ENCODE measurements around the gene ATP6V1E1.
"Not testable (repeated sequence)": the region's sequence is repeated elsewhere in the genome, so short reads cannot be mapped to it uniquely, and the experiment has no call there.

Gene ATP6V1E1

DNA sequence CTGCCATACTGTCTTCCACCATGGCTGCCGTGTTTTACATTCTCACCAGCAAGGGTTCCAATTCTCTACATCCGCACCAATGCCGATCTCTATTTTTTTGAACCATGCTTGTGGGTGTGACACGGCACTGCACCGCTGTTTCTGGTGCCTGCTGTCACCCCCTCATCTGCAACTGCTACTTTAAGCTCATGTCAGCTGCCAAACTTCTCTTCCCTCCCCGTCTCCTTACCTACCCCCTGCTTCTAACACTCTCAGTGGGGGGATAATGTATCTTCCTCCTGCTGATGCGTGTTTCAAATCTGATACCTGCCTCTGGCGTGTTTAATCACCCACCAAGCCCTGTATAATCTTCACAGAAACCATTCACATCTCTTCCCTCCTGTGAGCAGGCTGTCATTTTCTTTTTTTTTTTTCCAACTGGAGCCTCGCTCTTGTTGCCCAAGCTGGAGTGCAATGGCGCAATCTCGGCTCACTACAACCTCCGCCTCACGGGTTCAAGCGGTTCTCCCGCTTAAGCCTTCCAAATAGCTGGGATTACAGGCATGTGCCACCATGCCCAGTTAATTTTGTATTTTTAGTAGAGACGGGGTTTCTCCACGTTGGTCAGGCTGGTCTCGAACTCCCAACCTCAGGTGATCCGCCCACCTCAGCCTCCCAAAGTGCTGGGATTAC lies 62.4 kb downstream of the ATP6V1E1 start:
- H3K9ac ChIP-seq (ENCODE audit: low read depth, low read length); H3K27ac ChIP-seq (ENCODE audit: low read depth, low read length); H3K4me3 ChIP-seq (ENCODE audit: low read depth, low read length); H3K27me3 ChIP-seq (ENCODE audit: control insufficient read depth, insufficient read depth, low read length); H3K36me3 ChIP-seq (ENCODE audit: control insufficient read depth, insufficient read depth, low read length); H3K9me3 ChIP-seq (ENCODE audit: control insufficient read depth, insufficient read depth, low read length): not testable (repeated sequence)
- H3K4me1 ChIP-seq (ENCODE audit: control insufficient read depth, insufficient read depth, low read length), result peaks cover 38% of the 10 kb centered on the region

DNA sequence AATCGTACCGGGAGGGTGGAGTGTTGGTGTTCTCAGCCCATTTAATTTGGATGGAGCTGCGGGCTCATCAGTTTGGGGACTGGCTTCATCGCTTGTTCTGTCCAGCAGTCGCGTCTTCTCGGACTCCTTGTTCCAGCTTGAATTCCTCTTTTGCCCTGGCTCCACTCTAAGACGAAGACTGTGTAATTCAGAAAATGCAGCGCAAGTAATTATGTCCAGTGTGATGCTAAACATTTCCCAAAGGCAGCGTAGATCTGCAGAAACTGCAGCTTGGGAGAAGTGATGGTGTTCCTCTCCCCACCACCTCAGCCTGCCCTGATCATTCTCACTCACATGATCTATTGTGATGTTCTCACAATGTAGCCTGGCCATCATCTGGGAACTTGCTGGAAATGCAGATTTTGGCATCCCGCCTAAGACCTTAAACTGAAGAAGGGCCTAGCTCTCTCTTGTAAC lies 64.6 kb downstream of the ATP6V1E1 start:
- no peak overlapping the region for H3K9ac ChIP-seq (ENCODE audit: low read depth, low read length)
- no peaks in the 10 kb centered on the region for H3K27me3 ChIP-seq (ENCODE audit: control insufficient read depth, insufficient read depth, low read length)
- H3K9me3 ChIP-seq (ENCODE audit: control insufficient read depth, insufficient read depth, low read length), result peaks cover 5% of the 10 kb centered on the region; the same call in 1 of the 2 replicates
- no peak overlapping the region for H3K4me3 ChIP-seq (ENCODE audit: low read depth, low read length)
- H3K36me3 ChIP-seq (ENCODE audit: control insufficient read depth, insufficient read depth, low read length), result peaks cover 14% of the 10 kb centered on the region
- no peak overlapping the region for H3K27ac ChIP-seq (ENCODE audit: low read depth, low read length)
- peaks cover 22% of the 10 kb centered on the region for H3K4me1 ChIP-seq (ENCODE audit: control insufficient read depth, insufficient read depth, low read length)

DNA sequence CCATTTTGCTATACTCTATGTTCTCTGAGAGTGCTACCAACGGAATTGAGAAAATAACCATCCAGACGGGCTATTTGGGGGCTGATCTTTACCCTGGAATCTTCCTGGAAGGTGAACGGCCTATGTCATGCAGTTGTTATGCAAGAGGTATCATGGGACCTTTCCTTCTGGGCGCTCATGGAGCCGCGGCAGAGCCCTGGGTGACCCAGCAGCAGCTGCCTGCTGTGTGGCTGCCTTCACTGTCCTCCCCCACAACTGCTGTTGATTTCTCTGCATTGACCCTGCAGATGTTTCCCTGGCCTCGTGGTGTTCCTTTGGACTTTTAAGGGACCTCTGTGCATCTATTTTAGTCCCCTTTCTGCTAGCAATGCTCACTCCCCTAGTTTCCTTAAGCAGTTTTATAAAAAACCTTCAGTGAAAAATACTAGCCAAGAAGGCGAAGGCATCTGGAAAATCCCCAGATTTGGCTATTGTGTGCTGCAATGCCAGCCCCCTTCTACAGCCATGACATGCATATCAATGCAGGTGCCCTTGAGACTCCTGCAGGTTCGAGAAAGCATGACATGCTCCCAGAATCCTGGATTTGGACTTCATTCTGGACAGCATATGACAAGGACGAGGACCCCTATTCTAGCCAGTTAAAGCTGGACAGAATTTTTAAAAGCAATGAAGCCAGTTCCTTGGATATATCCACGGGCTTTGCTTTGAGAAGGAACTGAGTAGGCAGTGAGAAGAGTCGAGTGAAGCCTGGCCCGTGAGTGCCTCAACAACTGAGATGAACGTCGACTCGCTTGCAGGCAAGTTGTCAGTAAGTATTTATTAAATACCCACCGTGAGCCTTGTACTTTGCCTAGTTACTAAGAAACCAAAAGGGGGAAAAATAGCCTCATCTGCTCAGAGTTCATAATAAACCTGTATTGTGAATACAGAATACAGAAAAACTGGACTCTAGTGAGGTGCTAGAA lies 65.4 kb downstream of the ATP6V1E1 start, which contains the start of gene SLC25A18:
Gene SLC25A18, plus strand, starts transcription at position 593 of the 965 bp plus-strand sequence. CDS start 16,447 bp downstream, outside the sequence.
- peak within 1 kb of the TSS; percentile 88 for H3K27ac ChIP-seq (ENCODE audit: low read depth, low read length)
- H3K9me3 ChIP-seq (ENCODE audit: control insufficient read depth, insufficient read depth, low read length), result peaks cover 5% of the 10 kb centered on the region; the same call in 1 of the 2 replicates
- H3K36me3 ChIP-seq (ENCODE audit: control insufficient read depth, insufficient read depth, low read length), result peaks cover 22% of the 10 kb centered on the region
- peak within 1 kb of the TSS; percentile 59 for H3K9ac ChIP-seq (ENCODE audit: low read depth, low read length)
- H3K27me3 ChIP-seq (ENCODE audit: control insufficient read depth, insufficient read depth, low read length), result no peaks in the 10 kb centered on the region
- H3K4me1 ChIP-seq (ENCODE audit: control insufficient read depth, insufficient read depth, low read length), result peaks cover 22% of the 10 kb centered on the region
- 0 out of 2 replicates have a peak within 1 kb of the TSS, but pooled peaks have one; percentile 3 for H3K4me3 ChIP-seq (ENCODE audit: low read depth, low read length)

DNA sequence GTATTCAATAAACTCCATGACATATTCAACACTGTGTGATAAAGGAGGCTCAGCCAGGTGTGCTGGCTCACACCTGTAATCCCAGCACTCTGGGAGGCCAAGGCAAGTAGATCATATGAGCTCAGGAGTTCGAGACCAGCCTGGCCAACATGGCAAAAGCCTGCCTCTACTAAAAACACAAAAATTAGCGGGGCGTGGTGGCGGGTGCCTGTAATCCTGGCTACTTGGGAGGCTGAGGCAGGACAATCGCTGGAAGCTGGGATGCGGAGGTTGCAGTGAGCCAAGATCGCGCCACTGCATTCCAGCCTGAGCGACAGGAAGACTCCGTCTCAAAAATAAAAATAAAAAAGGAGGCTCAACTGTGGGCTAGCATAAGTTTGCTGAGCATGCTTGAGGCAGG lies 69.4 kb downstream of the ATP6V1E1 start:
- peaks cover 21% of the 10 kb centered on the region for H3K4me1 ChIP-seq (ENCODE audit: control insufficient read depth, insufficient read depth, low read length)
- H3K27ac ChIP-seq (ENCODE audit: low read depth, low read length), result no peak overlapping the region
- H3K9ac ChIP-seq (ENCODE audit: low read depth, low read length), result no peak overlapping the region
- no peaks in the 10 kb centered on the region for H3K27me3 ChIP-seq (ENCODE audit: control insufficient read depth, insufficient read depth, low read length)
- H3K36me3 ChIP-seq (ENCODE audit: control insufficient read depth, insufficient read depth, low read length), result peaks cover 57% of the 10 kb centered on the region
- no peak overlapping the region for H3K4me3 ChIP-seq (ENCODE audit: low read depth, low read length)
- H3K9me3 ChIP-seq (ENCODE audit: control insufficient read depth, insufficient read depth, low read length), result peaks cover 5% of the 10 kb centered on the region; the same call in 1 of the 2 replicates

DNA sequence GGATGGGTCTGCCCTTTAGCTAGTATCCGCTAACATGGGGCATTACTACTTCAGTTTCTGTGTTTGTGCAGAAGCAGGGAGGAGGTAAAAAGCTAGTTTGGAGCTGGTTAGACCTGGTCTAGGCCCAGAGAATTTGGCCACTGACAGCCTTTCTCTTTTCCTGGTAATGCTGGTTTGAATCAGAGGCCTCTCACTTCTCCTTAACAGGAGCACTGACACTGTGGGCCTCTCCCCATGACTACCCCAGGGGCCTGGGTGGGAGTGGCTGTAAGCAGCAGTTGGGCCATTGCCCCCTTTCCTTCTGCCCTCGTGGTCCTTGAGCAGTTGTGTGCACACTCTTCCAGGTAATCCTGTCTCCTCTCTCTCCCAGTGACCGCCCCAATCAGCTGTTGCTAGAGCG lies 73.7 kb downstream of the ATP6V1E1 start:
- Histone ChIP-seq H3K36me3 (ENCODE audit: control insufficient read depth, insufficient read depth, low read length) (peaks cover 93% of the 10 kb centered on the region), H3K27me3 (ENCODE audit: control insufficient read depth, insufficient read depth, low read length) (no peaks in the 10 kb centered on the region), H3K27ac (ENCODE audit: low read depth, low read length) (no peak overlapping the region), H3K4me1 (ENCODE audit: control insufficient read depth, insufficient read depth, low read length) (no peaks in the 10 kb centered on the region), H3K9ac (ENCODE audit: low read depth, low read length) (no peak overlapping the region), H3K4me3 (ENCODE audit: low read depth, low read length) (no peak overlapping the region), H3K9me3 (ENCODE audit: control insufficient read depth, insufficient read depth, low read length) (no peaks in the 10 kb centered on the region)

DNA sequence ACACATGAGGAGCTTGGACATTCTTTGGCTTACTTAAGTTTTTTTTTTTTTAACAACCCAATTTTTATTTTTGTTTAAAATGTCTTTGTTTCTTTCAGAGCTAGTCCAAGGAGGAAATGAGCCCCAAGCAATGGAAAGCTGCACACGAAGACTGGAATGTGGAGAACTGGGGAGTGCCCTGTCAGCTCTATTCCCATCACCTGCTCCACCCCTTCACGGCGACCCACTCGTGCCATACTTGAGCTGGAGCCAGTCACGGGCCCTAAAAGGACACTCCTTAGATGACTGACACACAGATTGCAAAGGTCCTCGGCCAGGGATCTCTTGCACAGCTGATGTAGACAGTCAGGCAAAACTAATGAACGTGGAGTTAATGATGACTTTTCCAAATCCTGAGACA lies 75.8 kb downstream of the ATP6V1E1 start:
- H3K36me3 ChIP-seq (ENCODE audit: control insufficient read depth, insufficient read depth, low read length), result peaks cover 93% of the 10 kb centered on the region
- H3K9ac ChIP-seq (ENCODE audit: low read depth, low read length), result no peak overlapping the region
- H3K27ac ChIP-seq (ENCODE audit: low read depth, low read length), result no peak overlapping the region
- no peaks in the 10 kb centered on the region for H3K27me3 ChIP-seq (ENCODE audit: control insufficient read depth, insufficient read depth, low read length)
- H3K4me1 ChIP-seq (ENCODE audit: control insufficient read depth, insufficient read depth, low read length), result no peaks in the 10 kb centered on the region
- no peaks in the 10 kb centered on the region for H3K9me3 ChIP-seq (ENCODE audit: control insufficient read depth, insufficient read depth, low read length)
- no peak overlapping the region for H3K4me3 ChIP-seq (ENCODE audit: low read depth, low read length)

DNA sequence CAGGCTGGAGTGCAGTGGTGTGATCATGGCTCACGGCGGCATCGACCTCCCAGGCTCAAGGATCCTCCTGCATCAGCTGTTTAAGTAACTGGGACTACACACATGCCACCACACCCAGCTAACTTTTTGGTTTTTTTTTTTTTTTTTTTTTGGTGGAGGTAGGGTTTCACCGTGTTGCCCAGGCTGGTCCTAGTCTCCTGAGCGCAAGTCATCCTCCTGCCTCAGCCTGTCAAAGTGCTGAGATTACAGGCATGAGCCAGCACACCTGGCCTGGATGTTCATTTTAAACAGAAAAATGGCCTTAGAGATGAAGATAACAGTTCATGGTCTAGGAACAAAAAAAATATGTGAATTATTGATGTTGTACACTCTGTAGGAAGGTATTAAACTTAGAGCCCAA lies 78.9 kb downstream of the ATP6V1E1 start:
- no peaks in the 10 kb centered on the region for H3K9me3 ChIP-seq (ENCODE audit: control insufficient read depth, insufficient read depth, low read length)
- no peak overlapping the region for H3K9ac ChIP-seq (ENCODE audit: low read depth, low read length)
- H3K27ac ChIP-seq (ENCODE audit: low read depth, low read length), result no peak overlapping the region
- no peaks in the 10 kb centered on the region for H3K4me1 ChIP-seq (ENCODE audit: control insufficient read depth, insufficient read depth, low read length)
- H3K27me3 ChIP-seq (ENCODE audit: control insufficient read depth, insufficient read depth, low read length), result no peaks in the 10 kb centered on the region
- no peak overlapping the region for H3K4me3 ChIP-seq (ENCODE audit: low read depth, low read length)
- peaks cover 89% of the 10 kb centered on the region for H3K36me3 ChIP-seq (ENCODE audit: control insufficient read depth, insufficient read depth, low read length)

DNA sequence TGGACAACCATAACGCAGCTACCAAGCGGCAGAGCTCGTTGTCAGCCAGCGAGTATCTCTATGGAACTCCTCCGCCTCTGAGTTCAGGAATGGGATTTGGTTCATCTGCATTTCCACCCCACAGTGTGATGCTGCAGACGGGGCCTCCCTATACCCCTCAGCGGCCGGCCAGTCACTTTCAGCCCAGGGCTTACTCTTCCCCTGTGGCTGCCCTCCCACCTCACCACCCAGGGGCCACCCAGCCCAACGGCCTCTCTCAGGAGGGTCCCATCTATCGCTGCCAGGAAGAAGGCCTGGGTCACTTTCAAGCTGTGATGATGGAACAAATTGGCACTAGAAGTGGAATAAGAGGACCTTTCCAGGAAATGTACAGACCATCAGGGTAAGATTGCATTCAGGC lies 79.4 kb downstream of the ATP6V1E1 start:
- no peak overlapping the region for H3K4me3 ChIP-seq (ENCODE audit: low read depth, low read length)
- H3K27me3 ChIP-seq (ENCODE audit: control insufficient read depth, insufficient read depth, low read length), result no peaks in the 10 kb centered on the region
- H3K9me3 ChIP-seq (ENCODE audit: control insufficient read depth, insufficient read depth, low read length), result no peaks in the 10 kb centered on the region
- H3K4me1 ChIP-seq (ENCODE audit: control insufficient read depth, insufficient read depth, low read length), result no peaks in the 10 kb centered on the region
- H3K27ac ChIP-seq (ENCODE audit: low read depth, low read length), result no peak overlapping the region
- H3K36me3 ChIP-seq (ENCODE audit: control insufficient read depth, insufficient read depth, low read length), result peaks cover 87% of the 10 kb centered on the region
- H3K9ac ChIP-seq (ENCODE audit: low read depth, low read length), result no peak overlapping the region

DNA sequence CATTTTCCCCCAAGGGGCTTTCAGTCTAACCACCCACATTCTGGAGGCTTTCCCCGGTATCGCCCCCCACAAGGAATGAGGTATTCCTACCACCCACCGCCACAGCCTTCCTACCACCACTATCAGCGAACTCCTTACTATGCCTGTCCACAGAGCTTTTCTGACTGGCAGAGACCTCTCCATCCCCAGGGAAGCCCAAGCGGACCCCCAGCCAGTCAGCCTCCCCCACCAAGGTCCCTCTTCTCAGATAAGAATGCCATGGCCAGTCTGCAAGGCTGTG lies 79.9 kb downstream of the ATP6V1E1 start:
- Histone ChIP-seq H3K27ac (ENCODE audit: low read depth, low read length) (no peak overlapping the region), H3K4me1 (ENCODE audit: control insufficient read depth, insufficient read depth, low read length) (no peaks in the 10 kb centered on the region), H3K36me3 (ENCODE audit: control insufficient read depth, insufficient read depth, low read length) (peaks cover 87% of the 10 kb centered on the region), H3K9me3 (ENCODE audit: control insufficient read depth, insufficient read depth, low read length) (no peaks in the 10 kb centered on the region), H3K27me3 (ENCODE audit: control insufficient read depth, insufficient read depth, low read length) (no peaks in the 10 kb centered on the region), H3K9ac (ENCODE audit: low read depth, low read length) (no peak overlapping the region), H3K4me3 (ENCODE audit: low read depth, low read length) (no peak overlapping the region)

DNA sequence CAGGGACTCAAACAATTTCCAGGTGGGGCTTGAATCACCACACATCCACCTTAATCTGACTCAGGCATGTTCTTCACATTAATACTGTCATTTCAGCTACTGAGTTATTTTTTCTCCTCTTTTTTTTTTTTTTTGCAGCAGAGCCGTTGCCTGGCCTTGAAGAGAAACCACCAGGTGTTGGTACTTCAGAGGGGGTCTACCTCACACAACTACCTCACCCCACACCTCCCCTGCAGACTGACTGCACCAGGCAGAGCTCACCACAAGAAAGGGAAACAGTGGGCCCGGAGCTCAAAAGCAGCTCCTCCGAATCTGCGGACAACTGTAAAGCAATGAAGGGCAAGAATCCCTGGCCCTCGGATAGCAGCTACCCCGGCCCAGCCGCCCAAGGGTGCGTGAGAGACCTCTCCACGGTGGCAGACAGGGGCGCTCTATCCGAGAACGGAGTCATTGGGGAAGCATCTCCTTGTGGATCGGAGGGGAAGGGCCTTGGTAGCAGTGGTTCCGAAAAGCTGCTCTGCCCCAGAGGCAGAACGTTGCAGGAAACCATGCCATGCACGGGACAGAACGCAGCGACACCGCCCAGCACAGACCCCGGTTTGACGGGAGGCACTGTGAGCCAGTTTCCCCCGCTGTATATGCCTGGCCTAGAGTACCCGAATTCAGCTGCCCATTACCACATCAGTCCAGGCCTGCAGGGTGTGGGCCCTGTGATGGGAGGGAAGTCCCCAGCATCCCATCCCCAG lies 80.4 kb downstream of the ATP6V1E1 start:
- H3K9ac ChIP-seq (ENCODE audit: low read depth, low read length), result no peak overlapping the region
- H3K36me3 ChIP-seq (ENCODE audit: control insufficient read depth, insufficient read depth, low read length), result peaks cover 87% of the 10 kb centered on the region
- H3K27ac ChIP-seq (ENCODE audit: low read depth, low read length), result no peak overlapping the region
- H3K4me3 ChIP-seq (ENCODE audit: low read depth, low read length), result no peak overlapping the region
- no peaks in the 10 kb centered on the region for H3K9me3 ChIP-seq (ENCODE audit: control insufficient read depth, insufficient read depth, low read length)
- no peaks in the 10 kb centered on the region for H3K27me3 ChIP-seq (ENCODE audit: control insufficient read depth, insufficient read depth, low read length)
- no peaks in the 10 kb centered on the region for H3K4me1 ChIP-seq (ENCODE audit: control insufficient read depth, insufficient read depth, low read length)
